Endothelial cell of hepatic sinusoid (primary cell): ENCODE data around the gene PLEKHO2.

Source experiments
- in situ Hi-C: cut with HindIII; loops from 2 replicates; pipeline ENCODE4 v1.10.0; 2017; ENCODE audit warnings: low sequenced_read_pairs

PLEKHO2 gene

GRCh38 chr15:64911311-64912186 is 69.8 kb downstream of the PLEKHO2 start, which contains the start of gene ANKDD1A:
TSS of gene ANKDD1A (plus strand) at chr15:64911902. CDS start at chr15:64911931, 29 bp downstream.
- in situ Hi-C loops: no loop called here

DNA sequence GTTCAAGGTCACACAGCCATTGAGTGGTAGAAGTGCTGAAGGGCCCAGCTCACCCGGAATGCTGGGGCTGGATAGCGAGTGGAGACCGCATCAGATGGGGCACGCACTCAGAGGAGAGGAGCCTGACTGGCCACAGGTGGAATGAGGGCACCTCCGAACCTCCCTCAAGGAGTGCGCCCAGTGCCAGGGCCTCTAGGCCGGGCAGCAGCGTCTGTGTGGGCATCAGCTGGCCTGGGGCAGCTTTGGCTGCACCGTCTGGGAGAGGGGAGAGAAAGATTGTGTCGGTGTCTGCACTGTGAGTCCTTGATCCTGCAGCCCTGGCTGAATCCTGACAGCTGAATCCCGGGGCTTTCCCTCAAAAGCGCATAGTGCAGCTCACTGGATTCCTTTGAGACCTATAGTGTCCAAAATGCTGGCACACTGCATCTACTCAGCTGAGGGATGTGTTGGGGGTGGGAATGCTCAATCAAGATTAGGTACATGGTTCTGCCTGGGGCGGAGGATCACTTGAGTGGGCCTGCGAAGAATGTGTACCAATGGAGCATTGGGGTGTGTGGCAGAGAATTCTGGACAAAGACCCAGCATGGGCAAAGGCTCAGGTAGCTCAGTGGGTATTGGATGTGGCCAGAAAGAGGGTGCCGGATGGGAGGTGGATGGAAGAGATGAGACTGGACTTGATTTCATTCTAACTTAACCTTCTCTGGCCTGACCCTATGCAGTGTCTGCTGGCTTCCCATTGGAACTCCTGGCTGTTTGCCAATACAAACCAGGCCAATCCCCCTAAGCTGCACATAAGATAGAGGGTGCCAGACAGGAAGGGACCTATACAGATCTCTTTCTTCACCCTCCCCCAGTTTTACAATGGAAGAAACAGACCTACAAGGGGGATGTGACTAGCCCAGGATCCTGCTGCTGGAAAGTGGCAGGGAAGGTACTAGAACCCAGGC is 70.9 kb downstream of the PLEKHO2 start:
- in situ Hi-C loops: no loop called here

DNA sequence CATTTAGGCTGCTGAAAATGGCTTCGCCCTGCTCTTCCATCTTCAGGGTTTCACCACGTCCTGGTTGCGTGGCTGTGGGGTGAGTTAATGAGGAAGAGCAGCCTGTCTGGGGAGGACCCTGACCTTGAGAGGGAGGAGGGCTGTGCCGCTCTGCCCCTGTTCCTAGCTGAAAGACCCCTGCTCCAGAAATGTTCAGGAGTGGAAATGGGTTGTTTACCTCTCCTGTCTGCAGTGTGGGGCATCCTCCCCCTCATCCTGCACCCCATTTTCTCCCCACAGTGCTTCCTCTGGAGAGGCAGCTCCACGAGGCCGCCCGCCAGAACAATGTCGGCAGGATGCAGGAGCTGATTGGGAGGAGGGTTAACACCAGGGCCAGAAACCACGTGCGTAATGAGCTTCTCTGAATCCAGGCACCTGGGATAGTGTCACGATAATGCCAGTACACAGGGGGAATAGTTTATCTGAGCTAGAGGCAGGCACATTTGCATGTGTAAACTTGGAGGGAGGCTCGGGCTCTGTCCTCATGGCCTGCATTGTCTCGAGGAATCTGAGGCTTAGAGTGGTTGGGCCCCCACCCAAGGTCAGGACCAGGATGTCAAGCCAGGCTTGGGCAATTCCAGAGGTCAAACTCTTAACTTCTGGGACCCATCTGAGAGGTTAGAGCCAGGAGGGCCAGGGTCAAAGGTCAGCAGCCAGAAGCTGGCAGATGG is 74.0 kb downstream of the PLEKHO2 start:
- in situ Hi-C loops: no loop called here

- in situ Hi-C loops: no loop called here
Observed at GRCh38 chr15:64916365-64916764, 74.7 kb downstream of the PLEKHO2 start.

DNA sequence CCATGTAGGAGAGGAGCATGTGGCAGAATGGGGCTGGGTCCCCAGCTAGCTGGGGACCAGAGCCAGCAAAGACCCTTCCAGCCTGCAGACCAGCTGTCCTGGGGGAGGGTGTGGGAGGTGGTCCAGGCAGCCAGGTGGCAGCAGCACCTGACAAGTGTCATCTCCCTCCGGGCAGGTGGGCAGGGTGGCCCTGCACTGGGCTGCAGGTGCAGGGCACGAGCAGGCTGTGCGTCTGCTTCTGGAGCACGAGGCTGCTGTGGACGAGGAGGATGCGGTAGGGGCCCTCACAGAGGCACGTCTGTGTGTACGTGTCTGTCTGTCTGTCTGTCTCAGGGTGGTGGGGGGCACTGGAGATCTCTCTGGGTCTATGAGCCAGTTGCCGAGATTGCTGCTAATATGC is 75.5 kb downstream of the PLEKHO2 start:
- in situ Hi-C loops: no loop called here
